ENCODE measurements around the gene CFL2.
"Not testable (repeated sequence)": the region's sequence is repeated elsewhere in the genome, so short reads cannot be mapped to it uniquely, and the experiment has no call there.

The CFL2 gene

DNA sequence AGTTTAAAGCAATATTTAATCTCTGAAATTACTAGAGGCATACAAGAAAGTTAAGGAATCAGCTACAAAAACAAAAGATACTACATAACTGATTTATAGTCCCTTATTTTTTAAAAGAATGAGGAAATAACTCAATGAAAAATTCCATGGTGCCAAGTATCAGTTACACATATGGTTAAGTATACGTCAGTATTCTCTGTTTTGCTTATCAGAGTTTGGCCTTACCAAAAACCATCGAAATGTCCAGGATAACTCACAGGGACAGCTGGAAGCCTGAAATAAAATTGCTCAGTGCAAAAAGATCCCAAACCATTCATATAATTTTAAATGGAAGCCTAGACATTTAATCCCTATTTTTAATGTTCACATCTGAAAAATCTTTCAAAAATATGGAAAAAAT, 3.6 kb downstream of the CFL2 start:
- no peak for DNase-seq (ENCODE audit: extremely low read depth, low read depth)
- TF ChIP-seq CTCF (IDR thresholded peaks at IDR 0.05; ENCODE audit: low read depth, low read length): no peak

DNA sequence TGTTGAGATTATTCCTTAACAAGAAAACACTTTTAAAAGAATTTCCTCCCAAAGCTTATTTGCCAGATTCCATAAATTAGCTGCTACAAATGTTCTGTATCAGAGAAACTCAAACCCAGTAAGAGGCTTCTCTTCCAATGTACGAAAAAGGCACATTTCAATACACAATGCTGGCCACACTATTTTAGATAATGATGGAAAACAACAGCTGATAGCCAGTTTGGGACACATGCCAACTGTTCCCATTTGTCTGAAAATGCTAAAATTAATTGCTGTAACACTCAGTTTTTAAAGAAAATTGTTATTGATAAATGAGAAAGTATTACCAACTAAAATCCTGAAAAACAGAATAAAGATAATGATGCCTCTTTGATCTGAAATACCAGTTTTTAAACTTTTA, 4.4 kb downstream of the CFL2 start:
- DNase-seq (ENCODE audit: extremely low read depth, low read depth): no peak
- no peak for TF ChIP-seq CTCF (IDR thresholded peaks at IDR 0.05; ENCODE audit: low read depth, low read length)

GRCh38 chr14:34707722-34708121, 6.7 kb downstream of the CFL2 start:
- DNase-seq (ENCODE audit: extremely low read depth, low read depth): no peak
- TF ChIP-seq CTCF (IDR thresholded peaks at IDR 0.05; ENCODE audit: low read depth, low read length): no peak

DNA sequence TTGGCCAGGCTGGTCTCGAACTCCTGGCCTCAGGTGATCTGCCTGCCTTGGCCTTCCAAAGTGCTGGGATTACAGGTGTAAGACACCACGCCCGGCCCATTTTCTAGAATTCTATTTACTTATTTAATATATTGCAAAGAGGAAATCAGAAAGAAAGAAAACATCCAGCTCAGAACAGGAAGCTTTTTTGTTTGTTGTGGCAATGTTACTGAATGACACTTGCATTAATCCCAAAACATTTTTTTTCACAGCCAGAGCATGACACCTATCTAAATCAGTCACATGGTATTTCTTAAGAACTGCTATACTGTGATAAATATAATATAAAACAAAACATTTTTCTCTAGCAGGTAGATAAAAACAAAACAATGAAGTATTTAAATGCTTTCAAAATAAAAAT, 12.6 kb downstream of the CFL2 start:
- TF ChIP-seq CTCF (IDR thresholded peaks at IDR 0.05; ENCODE audit: low read depth, low read length): no peak
- DNase-seq (ENCODE audit: extremely low read depth, low read depth): no peak

- no peak for DNase-seq (ENCODE audit: extremely low read depth, low read depth)
- TF ChIP-seq CTCF (IDR thresholded peaks at IDR 0.05; ENCODE audit: low read depth, low read length): no peak
Observed at GRCh38 chr14:34700622-34701130, 13.7 kb downstream of the CFL2 start.

DNA sequence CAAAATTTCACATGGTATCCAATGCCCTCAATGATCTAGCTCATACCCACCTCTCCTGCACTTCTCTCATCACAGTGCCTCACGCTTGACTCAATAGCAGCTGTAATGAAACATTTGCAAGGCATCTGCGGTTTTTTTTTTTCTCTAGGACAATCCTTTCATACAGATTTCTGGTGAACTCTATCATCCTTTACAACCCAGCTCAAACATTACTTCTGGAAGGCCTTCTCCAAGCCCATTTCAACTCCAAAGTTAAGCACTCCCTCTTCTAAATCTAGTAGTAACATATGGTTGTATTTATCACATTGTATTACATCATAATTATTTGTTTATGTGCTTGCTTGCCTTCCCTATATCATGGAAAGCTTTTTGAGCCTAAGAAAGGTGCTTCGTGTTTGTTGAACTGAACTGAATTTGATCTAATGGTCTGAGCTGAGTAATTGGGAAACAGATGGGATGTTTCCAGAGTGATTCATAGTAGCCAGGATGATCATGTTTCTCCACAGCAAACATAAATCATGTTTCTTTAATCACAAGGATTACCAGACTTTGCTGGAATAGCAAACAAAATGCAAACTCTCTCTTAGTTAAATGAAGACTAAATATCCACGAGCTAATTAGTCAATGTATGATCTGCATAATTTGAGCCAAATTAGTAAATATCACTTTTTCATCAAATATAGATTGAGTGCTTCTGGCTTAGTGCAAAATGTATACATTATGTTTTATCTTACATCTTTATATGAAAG, 14.3 kb downstream of the CFL2 start:
- no peak for TF ChIP-seq CTCF (IDR thresholded peaks at IDR 0.05; ENCODE audit: low read depth, low read length)
- peak; percentile 89 for DNase-seq (ENCODE audit: extremely low read depth, low read depth)

GRCh38 chr14:34694216-34694615, 20.2 kb downstream of the CFL2 start:
- DNase-seq (ENCODE audit: extremely low read depth, low read depth): not testable (repeated sequence)
